Prostate gland (tissue), 2 donors: ENCODE data around the gene RABGAP1.

Experiments used
- POLR2A ChIP-seq: fragments of 450-650 bp; IDR thresholded peaks from one replicate; pipeline ENCODE4 v1.6.1; 2016; ENCODE audit warnings: antibody characterized with exemption, mild to moderate bottlenecking
- TF ChIP-seq, protein P1 (sequence below), 4 experiments: fragments of 200-600 bp in 2 of 4; fragments of 450-650 bp in 2 of 4; sonication (generic) in 2 of 4; IDR thresholded peaks; 1 replicate in 3 of 4; 2 replicates in 1 of 4; pipeline ENCODE4 v1.5.1; 2016 to 2019; ENCODE audit warnings: antibody characterized with exemption in 4 of 4, mild to moderate bottlenecking in 2 of 4, moderate library complexity in 2 of 4

DNA sequence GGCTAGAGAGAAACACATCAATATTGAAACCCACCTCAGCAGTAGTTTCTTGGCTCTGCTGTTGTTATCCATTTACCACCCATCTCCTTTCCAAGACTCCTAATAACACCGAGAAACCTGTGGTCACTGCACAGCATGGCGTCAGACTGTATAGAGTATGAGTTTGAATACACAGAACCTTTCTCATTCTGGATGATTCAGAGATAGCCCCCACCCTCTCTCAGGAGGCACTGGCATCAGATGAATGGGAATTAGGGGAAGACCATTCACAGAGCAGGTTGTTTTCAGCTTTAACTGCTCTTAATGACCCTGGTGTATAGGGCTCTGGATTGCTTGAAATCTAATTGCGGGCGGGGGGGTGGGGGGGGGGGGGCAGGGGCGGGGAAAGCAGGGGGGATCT is 179.3 kb downstream of the RABGAP1 start:
- TF ChIP-seq, protein P1, sequence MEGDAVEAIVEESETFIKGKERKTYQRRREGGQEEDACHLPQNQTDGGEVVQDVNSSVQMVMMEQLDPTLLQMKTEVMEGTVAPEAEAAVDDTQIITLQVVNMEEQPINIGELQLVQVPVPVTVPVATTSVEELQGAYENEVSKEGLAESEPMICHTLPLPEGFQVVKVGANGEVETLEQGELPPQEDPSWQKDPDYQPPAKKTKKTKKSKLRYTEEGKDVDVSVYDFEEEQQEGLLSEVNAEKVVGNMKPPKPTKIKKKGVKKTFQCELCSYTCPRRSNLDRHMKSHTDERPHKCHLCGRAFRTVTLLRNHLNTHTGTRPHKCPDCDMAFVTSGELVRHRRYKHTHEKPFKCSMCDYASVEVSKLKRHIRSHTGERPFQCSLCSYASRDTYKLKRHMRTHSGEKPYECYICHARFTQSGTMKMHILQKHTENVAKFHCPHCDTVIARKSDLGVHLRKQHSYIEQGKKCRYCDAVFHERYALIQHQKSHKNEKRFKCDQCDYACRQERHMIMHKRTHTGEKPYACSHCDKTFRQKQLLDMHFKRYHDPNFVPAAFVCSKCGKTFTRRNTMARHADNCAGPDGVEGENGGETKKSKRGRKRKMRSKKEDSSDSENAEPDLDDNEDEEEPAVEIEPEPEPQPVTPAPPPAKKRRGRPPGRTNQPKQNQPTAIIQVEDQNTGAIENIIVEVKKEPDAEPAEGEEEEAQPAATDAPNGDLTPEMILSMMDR (IDR thresholded peaks at IDR 0.05) = no peak
- no peak for TF ChIP-seq POLR2A
